Omental fat pad (tissue), 4 donors: ENCODE results near the gene LACTBL1. TPM values are rescaled to one million over a fixed set of nuclear protein-coding genes. Genes with fewer than 3 reads are reported as not detected.

Experiments
- ATAC-seq: fragments of 150-250 bp; one replicate; pipeline ENCODE4 v1.9.1; 2016; ENCODE audit warnings: mild to moderate bottlenecking, moderate library complexity; ENCODE audit not compliant: low FRiP score
- DNase-seq: peaks from one replicate; pipeline ENCODE4 v3.0.0-alpha.2; 2019; ENCODE audit warnings: low spot score
- total RNA-seq, 4 donors: library from RNA; depleted of rRNA; stranded (reverse); fragments of >200 nt; gene quantifications; one replicate each; pipeline ENCODE4 v1.1.0, GENCODE V29; 2016
- TF ChIP-seq, protein P1 (sequence below), 3 donors: fragments of 450-650 bp; IDR thresholded peaks; one replicate each; pipeline ENCODE4 v1.5.1; 2016 to 2017; ENCODE audit warnings: antibody characterized with exemption in 3 of 3, mild to moderate bottlenecking in 3 of 3, moderate library complexity in 2 of 3

The LACTBL1 gene
- total RNA-seq, 4 donors from 2014 or later = not detected

DNA sequence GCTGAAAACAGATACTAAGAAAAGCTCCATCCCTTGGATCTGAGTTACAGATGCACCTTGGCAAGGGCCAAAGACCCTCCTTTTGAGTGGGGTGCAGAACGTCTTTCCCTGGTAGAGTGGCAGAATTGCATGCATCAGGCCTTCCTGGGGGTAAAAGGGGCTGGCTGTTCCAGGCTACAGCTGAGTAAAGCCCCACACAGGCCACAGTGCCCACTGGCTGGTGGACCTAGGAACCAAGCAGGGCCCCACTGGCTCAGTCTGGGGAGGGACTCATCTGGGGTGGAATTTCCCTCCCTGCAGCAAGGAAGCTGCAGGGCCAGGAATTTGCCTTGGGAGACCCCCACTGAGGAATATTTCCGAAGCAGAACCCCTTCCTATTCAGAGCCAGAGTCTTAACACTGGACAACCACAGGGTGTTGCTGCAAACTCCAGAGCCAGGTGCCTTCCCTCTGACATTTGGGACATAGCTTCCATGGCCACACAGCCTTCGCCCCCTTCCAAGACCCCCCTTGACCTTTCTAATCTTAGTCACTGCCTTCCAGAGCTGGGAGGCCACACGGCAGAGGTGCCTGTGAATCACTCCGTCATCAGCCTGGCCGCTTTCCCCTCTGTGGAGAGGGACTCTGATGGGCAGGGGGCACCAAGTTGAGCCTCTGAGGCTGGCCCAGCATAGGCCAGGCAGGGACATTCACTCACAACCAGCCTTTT lies 52.5 kb downstream of the LACTBL1 start:
- TF ChIP-seq, protein P1, sequence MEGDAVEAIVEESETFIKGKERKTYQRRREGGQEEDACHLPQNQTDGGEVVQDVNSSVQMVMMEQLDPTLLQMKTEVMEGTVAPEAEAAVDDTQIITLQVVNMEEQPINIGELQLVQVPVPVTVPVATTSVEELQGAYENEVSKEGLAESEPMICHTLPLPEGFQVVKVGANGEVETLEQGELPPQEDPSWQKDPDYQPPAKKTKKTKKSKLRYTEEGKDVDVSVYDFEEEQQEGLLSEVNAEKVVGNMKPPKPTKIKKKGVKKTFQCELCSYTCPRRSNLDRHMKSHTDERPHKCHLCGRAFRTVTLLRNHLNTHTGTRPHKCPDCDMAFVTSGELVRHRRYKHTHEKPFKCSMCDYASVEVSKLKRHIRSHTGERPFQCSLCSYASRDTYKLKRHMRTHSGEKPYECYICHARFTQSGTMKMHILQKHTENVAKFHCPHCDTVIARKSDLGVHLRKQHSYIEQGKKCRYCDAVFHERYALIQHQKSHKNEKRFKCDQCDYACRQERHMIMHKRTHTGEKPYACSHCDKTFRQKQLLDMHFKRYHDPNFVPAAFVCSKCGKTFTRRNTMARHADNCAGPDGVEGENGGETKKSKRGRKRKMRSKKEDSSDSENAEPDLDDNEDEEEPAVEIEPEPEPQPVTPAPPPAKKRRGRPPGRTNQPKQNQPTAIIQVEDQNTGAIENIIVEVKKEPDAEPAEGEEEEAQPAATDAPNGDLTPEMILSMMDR (IDR thresholded peaks at IDR 0.05) = no peak
- no peak for ATAC-seq
- no peak for DNase-seq

- DNase-seq (no peak), ATAC-seq (no peak)
- TF ChIP-seq, protein P1 (IDR thresholded peaks at IDR 0.05) = no peak
Measured at GRCh38 chr1:22919341-22920025, 53.2 kb downstream of the LACTBL1 start.

- DNase-seq (no peak), ATAC-seq (no peak)
- TF ChIP-seq, protein P1 (IDR thresholded peaks at IDR 0.05) = no peak
Measured at GRCh38 chr1:22918644-22919043, 54.0 kb downstream of the LACTBL1 start.

- ATAC-seq = no peak
- TF ChIP-seq, protein P1 (IDR thresholded peaks at IDR 0.05) = no peak
- no peak for DNase-seq
Measured at GRCh38 chr1:22917989-22918388, 54.7 kb downstream of the LACTBL1 start.

DNA sequence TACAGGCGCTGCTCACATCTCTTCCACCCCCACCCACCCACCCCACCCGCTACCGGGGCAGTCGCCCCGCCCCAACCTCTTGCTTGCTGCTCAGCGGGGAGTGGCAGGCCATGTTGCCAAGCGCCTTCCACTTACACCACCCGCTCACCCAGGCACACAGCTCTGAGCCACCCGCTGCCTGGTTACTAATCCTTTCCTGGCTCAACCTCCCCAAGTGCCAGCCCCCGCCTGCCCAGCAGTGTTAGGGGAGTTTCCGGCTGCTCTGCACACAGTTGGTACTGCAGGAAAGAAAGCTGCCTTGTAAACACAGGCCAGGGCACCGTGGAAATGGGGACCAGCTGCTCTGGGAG lies 56.2 kb downstream of the LACTBL1 start:
- no peak for ATAC-seq
- TF ChIP-seq, protein P1 (IDR thresholded peaks at IDR 0.05) = no peak
- no peak for DNase-seq

DNA sequence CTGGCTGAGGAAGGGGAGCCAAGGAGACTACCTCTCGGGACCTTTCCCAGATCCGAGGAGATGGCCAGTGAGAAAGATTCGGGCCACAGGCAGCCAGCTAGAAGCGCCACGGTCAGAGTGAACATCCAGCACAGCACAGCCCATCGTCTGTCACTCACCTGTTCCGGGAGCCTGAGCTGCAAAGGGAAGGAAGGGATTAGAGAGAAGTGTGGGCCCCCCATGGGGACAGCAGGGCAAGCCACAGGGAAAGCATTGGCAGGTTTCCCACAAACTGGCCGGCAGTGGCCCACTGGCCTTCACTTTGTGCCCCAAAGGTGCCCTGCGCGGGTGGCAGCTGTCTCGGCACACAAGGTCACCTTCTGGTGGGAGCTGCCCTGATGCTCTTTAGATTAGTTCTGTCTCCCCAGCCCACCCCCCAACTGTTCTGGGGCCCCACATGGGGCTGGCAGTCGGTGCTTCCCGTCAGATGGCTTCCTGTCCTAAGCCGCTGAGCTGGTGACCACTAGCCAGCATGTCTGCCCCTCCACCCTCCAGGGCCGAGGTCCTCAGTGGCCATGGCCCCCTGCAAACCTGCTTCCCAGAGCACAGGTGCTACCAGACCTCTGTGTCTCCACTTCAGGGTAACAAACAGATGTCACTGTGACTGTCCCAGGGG lies 56.7 kb downstream of the LACTBL1 start:
- no peak for DNase-seq
- no peak for ATAC-seq

More for the DNA sequence above, 56.7 kb downstream of the LACTBL1 start:
- TF ChIP-seq, protein P1 (IDR thresholded peaks at IDR 0.05) = no peak
